NCI-H82 (cell line): ENCODE results near the gene OR2S2.
A peak's percentile ranks its signal among the peaks of the same experiment; 100 is the strongest.

ENCODE experiments used
- DNase-seq: peaks from one replicate; lab custom pipeline; 2025; lab: John Stamatoyannopoulos, UW

Gene OR2S2

GRCh38 chr9:35909274-35909673 is 48.7 kb downstream of the OR2S2 start, which contains the start of gene SPAAR:
Gene SPAAR, plus strand, starts transcription at chr9:35909490. Its CDS starts 974 bp downstream, at chr9:35910464.
- DNase-seq: no peak

GRCh38 chr9:35908504-35909125 is 49.3 kb downstream of the OR2S2 start:
- peak; percentile 34 for DNase-seq

GRCh38 chr9:35907711-35908503 is 50.0 kb downstream of the OR2S2 start:
- peak; percentile 75 for DNase-seq
